Measurements from ENCODE around the gene IL1A. TPM values are rescaled to one million over a fixed set of nuclear protein-coding genes. Genes with fewer than 3 reads are reported as not detected.

The IL1A gene
- total RNA-seq, 1 experiment from 2014 or later = 0.10 TPM

DNA sequence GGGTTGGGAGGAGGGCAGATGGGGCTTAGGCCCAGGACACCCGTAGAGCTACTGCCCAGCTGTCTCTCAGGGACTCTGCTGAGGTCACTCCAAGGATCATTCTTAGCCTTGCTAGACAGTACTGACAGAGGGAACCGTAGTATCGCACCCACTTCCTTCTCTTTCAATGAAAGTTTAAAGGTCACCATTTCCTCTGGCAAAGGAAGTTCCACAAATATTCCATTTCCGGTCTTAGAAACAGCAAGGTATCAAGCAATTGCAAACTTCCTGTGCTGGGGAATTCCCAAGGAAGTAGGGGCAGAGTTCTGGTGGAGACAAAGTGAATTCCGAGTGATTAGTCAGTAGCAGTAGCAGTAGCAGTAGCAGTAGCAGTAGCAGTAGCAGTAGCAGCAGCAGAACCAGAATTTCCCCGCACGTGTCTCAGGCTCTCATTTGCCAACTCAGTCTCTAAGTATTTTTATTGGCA, 27.6 kb upstream of the IL1A start:
- POLR2A ChIA-PET = no interaction called here
- H3K4me2 ChIP-seq (ENCODE audit: low read length) = 0 out of 2 replicates have a peak overlapping the region, but pooled peaks have one; percentile 15

More for the DNA sequence above, 27.6 kb upstream of the IL1A start:
- TF ChIP-seq YY1 (IDR thresholded peaks at IDR 0.05; ENCODE audit: extremely low read depth, insufficient replicate concordance, low read depth, low read length) (no peak), RAD21 (IDR thresholded peaks at IDR 0.05; ENCODE audit: low read depth) (no peak), SRF (IDR thresholded peaks at IDR 0.05; ENCODE audit: low read depth) (no peak), POLR2A (IDR thresholded peaks at IDR 0.05; ENCODE audit: borderline replicate concordance, extremely low read depth, insufficient read depth, insufficient read length) (no peak), POLR2AphosphoS5 (IDR thresholded peaks at IDR 0.05; ENCODE audit: low read depth, low read length) (no peak), JUND (IDR thresholded peaks at IDR 0.05) (no peak)
- TF ChIP-seq, protein P1, sequence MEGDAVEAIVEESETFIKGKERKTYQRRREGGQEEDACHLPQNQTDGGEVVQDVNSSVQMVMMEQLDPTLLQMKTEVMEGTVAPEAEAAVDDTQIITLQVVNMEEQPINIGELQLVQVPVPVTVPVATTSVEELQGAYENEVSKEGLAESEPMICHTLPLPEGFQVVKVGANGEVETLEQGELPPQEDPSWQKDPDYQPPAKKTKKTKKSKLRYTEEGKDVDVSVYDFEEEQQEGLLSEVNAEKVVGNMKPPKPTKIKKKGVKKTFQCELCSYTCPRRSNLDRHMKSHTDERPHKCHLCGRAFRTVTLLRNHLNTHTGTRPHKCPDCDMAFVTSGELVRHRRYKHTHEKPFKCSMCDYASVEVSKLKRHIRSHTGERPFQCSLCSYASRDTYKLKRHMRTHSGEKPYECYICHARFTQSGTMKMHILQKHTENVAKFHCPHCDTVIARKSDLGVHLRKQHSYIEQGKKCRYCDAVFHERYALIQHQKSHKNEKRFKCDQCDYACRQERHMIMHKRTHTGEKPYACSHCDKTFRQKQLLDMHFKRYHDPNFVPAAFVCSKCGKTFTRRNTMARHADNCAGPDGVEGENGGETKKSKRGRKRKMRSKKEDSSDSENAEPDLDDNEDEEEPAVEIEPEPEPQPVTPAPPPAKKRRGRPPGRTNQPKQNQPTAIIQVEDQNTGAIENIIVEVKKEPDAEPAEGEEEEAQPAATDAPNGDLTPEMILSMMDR (IDR thresholded peaks at IDR 0.05 in 2 of 3, conservative IDR thresholded peaks at IDR 0.05 in 1 of 3; ENCODE audit: borderline replicate concordance in 1 of 3, insufficient read depth in 1 of 3, low read depth in 2 of 3, low read length in 2 of 3) = no peak
- TF ChIP-seq, protein P2, sequence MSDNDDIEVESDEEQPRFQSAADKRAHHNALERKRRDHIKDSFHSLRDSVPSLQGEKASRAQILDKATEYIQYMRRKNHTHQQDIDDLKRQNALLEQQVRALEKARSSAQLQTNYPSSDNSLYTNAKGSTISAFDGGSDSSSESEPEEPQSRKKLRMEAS (IDR thresholded peaks at IDR 0.05) = no peak
- H3K4me1 ChIP-seq (ENCODE audit: control insufficient read depth in 1 of 2, insufficient read depth in 2 of 2, low read length in 2 of 2) = peaks cover 9 to 25% of the 10 kb centered on the region in 2 experiments
- no peaks in the 10 kb centered on the region for H3K27me3 ChIP-seq (ENCODE audit: insufficient read depth, low read length)
- H4K20me1 ChIP-seq (ENCODE audit: insufficient read depth) = no peaks in the 10 kb centered on the region
- H3K36me3 ChIP-seq (ENCODE audit: control insufficient read depth in 1 of 2, insufficient read depth in 2 of 2, low read length in 2 of 2) = no peaks in the 10 kb centered on the region
- ATAC-seq (no peak), DNase-seq (ENCODE audit: low read depth, low spot score) (no peak)
- H3K27ac ChIP-seq (ENCODE audit: low read depth, low read length) = no peak overlapping the region
- intact Hi-C loops (cut with micrococcal nuclease) = no loop called here
- CTCF ChIA-PET = no interaction called here
- RAD21 ChIA-PET (ENCODE audit: low non-redundant PET in 1 of 2, low total read pairs in 2 of 2, uncharacterized antibody in 2 of 2, unreplicated experiment in 2 of 2) = no interaction called here
- no peaks in the 10 kb centered on the region for H3K9me2 ChIP-seq (ENCODE audit: insufficient read depth)
- no peaks in the 10 kb centered on the region for H3K79me2 ChIP-seq (ENCODE audit: insufficient read depth, low read length)
- H2AFZ ChIP-seq (ENCODE audit: low read depth, low read length, poor library complexity, severe bottlenecking) = no peak overlapping the region
- H3K9ac ChIP-seq (ENCODE audit: low read length) = no peak overlapping the region
- BruUV-seq (replicated peaks) = no TSS peak
- no peak overlapping the region for H3K4me3 ChIP-seq (replicated peaks in 1 of 2; ENCODE audit: low read depth in 1 of 2, low read length in 2 of 2)
- H3K9me3 ChIP-seq (ENCODE audit: control insufficient read depth in 1 of 2, insufficient read depth in 1 of 2, low read depth in 1 of 2, low read length in 2 of 2) = 0 out of 4 replicates have a peak, but pooled peaks cover 0 to 4% of the 10 kb centered on the region in 2 experiments

Measured in HCT116 (cell line).